Kidney epithelial cell (primary cell): ENCODE measurements around the gene CYP4F3. TPM values are rescaled to one million over a fixed set of nuclear protein-coding genes. Genes with fewer than 3 reads are reported as not detected.

Source experiments
- DNase-seq: peaks from one replicate; pipeline ENCODE4 v3.0.0-alpha.2; 2010; ENCODE audit warnings: low read depth
- H3K27me3 ChIP-seq: 2 replicates; pipeline ENCODE4 v1.6.0; 2011; ENCODE audit warnings: low read length; ENCODE audit not compliant: control insufficient read depth, insufficient read depth
- H3K36me3 ChIP-seq: 2 replicates; pipeline ENCODE4 v1.5.1; 2011; ENCODE audit warnings: low read length; ENCODE audit not compliant: control insufficient read depth, insufficient read depth
- H3K4me3 ChIP-seq: 2 replicates; pipeline ENCODE4 v1.5.1; 2011; ENCODE audit warnings: low read depth, mild to moderate bottlenecking, control low read depth, low read length
- total RNA-seq: library from RNA; depleted of rRNA; stranded (reverse); fragments of >200 nt; gene quantifications from 2 replicates; pipeline ENCODE4 v1.2.3, GENCODE V29; 2015
- TF ChIP-seq, protein P1 (sequence below): IDR thresholded peaks from 2 replicates; pipeline ENCODE4 v1.5.1; 2011; ENCODE audit warnings: mild to moderate bottlenecking, moderate library complexity, low read length, control low read depth, inconsistent platforms; ENCODE audit not compliant: insufficient read depth, poor library complexity, severe bottlenecking

CYP4F3 gene
- total RNA-seq, 1 donor from 2014 or later, result not detected

DNA sequence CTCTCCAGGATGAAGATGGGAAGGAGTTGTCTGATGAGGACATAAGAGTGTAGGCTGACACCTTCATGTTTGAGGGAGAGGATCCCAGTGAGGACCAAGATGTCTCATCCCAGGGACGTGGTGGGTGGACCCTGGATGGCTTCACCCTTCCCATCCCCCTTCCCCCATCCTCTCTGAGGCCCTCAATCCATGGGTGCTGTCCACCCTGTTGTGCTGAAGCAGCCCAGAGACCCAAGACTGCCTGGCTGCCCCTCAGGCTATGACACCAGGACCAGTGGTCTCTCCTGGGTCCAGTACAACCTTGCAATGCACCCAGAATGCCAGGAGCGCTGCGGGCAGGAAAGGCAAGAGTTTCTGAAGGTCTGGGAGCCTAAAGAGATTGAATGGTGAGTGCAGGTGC is 28.7 kb downstream of the CYP4F3 start:
- H3K36me3 ChIP-seq, result no peaks in the 10 kb centered on the region
- H3K4me3 ChIP-seq, result no peak overlapping the region
- H3K27me3 ChIP-seq, result no peaks in the 10 kb centered on the region
- no peak for DNase-seq
- TF ChIP-seq, protein P1, sequence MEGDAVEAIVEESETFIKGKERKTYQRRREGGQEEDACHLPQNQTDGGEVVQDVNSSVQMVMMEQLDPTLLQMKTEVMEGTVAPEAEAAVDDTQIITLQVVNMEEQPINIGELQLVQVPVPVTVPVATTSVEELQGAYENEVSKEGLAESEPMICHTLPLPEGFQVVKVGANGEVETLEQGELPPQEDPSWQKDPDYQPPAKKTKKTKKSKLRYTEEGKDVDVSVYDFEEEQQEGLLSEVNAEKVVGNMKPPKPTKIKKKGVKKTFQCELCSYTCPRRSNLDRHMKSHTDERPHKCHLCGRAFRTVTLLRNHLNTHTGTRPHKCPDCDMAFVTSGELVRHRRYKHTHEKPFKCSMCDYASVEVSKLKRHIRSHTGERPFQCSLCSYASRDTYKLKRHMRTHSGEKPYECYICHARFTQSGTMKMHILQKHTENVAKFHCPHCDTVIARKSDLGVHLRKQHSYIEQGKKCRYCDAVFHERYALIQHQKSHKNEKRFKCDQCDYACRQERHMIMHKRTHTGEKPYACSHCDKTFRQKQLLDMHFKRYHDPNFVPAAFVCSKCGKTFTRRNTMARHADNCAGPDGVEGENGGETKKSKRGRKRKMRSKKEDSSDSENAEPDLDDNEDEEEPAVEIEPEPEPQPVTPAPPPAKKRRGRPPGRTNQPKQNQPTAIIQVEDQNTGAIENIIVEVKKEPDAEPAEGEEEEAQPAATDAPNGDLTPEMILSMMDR, result no peak

DNA sequence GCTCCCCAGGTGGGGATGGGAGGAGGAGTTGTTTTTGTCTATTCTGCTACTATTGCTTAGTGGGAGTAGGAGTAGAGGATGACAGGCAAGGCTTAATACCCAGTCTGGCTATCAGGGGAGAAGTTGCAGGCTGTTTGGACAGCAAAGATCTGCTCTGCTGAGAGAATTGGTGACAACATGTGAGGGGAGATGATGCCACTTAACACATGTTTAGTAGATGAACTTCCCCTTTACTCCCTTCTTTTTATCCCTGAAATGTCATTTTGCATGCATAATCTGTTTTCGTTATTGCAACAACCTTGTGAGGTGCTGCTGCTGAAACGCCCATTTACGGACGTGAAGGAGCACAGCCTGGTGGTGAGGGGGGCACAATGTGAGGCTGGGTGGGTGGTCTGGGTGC is 29.2 kb downstream of the CYP4F3 start:
- no peak for DNase-seq
- no peaks in the 10 kb centered on the region for H3K36me3 ChIP-seq
- no peak overlapping the region for H3K4me3 ChIP-seq
- TF ChIP-seq, protein P1, result no peak
- no peaks in the 10 kb centered on the region for H3K27me3 ChIP-seq

DNA sequence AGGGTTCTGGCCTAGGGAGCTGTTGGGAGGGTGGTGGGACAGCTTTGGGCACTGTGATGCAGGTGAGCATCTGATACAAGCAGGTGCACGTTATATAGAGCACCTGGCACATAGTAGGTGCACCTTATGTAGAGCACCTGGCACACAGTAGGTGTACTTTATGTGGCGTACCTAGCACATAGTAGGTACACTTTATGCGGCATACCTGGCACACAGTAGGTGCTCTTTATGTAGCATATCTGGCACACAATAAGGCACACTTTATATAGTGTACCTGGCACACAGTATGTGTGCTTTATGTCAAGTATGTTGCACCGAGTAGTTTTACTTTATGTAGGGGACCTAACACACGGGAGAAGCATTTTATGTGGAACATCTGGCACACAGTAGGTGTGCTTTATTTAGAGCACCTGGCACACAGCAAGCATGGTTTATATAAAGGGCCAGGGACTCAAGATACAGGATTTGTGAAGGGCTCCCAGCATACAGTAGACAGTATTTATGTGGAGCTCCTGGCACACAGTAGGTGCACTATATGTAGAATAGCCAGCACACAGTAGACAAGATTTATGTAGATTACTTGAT is 30.6 kb downstream of the CYP4F3 start:
- TF ChIP-seq, protein P1, result no peak
- Histone ChIP-seq H3K27me3 (no peaks in the 10 kb centered on the region), H3K36me3 (no peaks in the 10 kb centered on the region), H3K4me3 (no peak overlapping the region)
- DNase-seq, result no peak

DNA sequence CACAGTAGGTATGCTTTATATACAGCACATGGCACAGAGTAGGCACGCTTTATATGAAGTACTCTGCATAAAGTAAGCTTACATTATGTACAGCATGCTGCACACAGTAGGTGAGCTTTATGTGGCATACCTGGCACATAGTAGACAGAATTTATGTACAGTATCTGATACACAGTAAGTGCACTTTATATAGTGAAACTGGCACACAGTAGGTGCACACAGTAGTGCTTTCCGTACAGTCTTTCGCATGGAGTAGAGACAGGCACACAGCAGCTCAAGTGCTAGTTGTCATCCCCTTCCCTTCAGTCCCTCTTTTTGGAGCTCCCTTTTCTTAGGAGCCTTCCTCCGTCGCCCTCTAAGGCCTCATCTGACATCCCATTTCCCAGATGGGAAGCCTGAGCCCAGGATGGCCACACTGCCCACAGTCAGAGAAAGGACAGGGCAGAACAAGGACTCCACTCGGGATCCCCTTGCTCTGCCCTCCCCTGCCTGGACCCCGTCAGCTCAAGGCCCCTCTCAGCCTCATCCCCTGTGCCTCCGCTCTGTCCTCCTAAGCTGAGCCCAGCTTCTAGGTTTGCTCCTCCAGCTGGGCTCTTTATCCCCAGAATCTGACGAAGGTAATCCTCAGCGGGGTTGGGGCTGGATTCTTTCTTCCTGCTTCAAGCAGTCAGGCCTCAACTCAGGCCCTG is 31.3 kb downstream of the CYP4F3 start:
- no peak for DNase-seq
- H3K36me3 ChIP-seq, result no peaks in the 10 kb centered on the region
- H3K27me3 ChIP-seq, result no peaks in the 10 kb centered on the region
- TF ChIP-seq, protein P1, result no peak
- H3K4me3 ChIP-seq, result no peak overlapping the region

DNA sequence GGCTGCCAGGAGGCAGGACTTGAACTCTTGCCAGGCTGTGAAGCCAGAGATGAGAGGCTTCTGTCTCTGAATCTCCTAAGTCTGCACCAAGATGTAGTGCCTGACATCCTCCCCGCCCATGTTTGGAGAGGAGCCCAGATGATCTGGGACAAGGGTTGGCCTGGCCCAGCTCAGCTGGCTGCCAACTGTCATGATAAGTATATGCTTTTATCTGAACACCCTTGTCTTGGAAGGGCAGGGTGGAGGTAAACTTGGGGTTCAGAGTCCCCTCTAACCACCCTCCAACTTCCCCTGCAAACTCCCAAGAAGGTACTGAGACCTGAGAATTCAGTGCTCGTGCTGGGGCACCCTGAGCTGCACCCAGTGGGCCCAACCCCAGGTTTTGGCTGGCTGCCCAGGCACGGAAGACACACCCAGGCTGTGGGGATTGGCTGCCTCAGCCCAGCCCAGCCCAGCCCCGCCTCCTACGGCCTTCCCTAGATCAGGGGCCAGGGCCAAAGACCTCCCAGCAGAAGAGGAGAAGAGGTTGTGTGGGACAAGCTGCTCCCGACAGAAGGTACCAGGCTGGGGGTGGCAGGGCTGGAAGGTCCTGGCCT is 32.0 kb downstream of the CYP4F3 start, which contains the start of gene CYP4F12:
CYP4F12 (plus strand) TSS at position 508 of the 596 bp plus-strand sequence. CDS start 443 bp downstream, outside the sequence.
- Histone ChIP-seq H3K4me3 (no peak within 1 kb of the TSS), H3K36me3 (no peaks in the 10 kb centered on the region), H3K27me3 (no peaks in the 10 kb centered on the region)
- TF ChIP-seq, protein P1, result no peak
- DNase-seq, result no peak

DNA sequence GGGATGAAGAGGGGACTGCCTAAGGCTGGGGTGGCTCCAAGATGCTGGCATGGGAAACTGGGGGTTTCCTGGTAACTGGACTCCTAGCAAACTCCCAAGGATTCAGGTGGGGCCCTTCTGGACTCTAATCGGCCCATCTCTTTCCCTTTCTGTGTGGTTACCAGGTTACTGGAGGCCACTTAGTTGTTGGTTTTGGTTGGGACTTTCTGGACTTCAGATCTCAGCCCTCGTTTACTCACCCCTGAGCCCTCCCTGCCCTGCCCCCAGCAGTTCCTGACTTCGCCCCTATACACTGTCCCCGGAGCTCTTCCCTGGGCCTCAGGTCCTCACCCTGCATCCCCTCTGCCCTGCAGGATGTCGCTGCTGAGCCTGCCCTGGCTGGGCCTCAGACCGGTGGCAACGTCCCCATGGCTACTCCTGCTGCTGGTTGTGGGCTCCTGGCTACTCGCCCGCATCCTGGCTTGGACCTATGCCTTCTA is 32.5 kb downstream of the CYP4F3 start:
- Histone ChIP-seq H3K4me3 (no peak overlapping the region), H3K27me3 (no peaks in the 10 kb centered on the region), H3K36me3 (no peaks in the 10 kb centered on the region)
- TF ChIP-seq, protein P1, result no peak
- no peak for DNase-seq
